ENCODE measurements around the gene MIER1.

MIER1 gene

DNA sequence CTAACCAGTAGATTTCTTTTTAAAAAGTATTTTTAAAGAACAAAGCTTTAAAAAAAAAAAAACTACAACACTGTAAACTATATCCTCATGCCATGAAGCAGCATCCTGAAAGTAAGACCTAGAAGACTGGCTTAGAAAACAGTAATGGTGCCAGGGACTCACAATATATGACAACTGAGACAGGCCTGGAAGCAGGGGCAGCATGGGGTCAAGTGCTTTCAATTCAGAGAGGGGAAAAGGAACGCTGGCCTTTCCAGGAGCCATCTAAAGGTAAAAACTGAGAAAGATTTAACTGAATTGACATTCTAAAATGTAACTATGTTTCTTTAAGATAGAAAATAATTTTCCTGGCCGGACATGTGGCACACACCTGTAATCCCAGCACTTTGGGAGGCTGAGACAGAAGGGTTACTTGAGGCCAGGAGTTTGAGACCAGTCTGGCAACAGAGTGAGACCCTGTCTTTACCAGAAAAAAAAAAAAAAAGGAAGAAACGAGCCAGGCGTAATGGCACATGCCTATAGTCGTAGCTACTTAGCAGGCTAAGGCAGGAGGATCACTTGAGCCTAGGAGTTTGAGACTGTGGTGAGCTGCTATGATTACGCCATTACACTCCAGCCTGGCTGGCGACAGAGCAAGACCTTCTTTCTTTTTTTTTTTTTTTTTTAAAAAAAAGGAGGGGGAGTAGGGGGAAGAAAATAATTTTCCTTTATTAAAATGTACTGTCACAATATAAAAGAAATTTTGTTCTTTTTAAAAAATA lies 75.0 kb downstream of the MIER1 start:
- no peak for DNase-seq

GRCh38 chr1:67001682-67002425 lies 77.1 kb downstream of the MIER1 start:
- no peak for DNase-seq

GRCh38 chr1:67004176-67004575 lies 79.4 kb downstream of the MIER1 start:
- no peak for DNase-seq

GRCh38 chr1:67005068-67005467 lies 80.3 kb downstream of the MIER1 start:
- DNase-seq, result no peak

DNA sequence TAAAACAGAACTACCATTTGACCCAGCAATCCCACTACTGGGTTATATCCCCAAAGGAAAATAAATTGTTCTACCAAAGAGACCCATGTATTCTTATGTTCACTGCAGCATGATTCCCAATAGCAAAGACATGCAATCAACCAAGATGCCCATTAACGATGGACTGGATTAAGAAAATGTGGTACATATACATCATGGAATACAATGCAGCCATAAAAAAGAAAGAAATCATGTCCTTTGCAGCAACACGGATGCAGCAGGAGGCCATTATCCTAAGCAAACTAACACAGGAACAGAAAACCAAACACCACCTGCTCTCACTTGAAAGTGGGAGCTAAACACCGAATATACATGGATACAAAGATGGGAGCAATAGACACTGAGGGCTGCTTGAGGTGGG lies 85.0 kb downstream of the MIER1 start:
- no peak for DNase-seq

DNA sequence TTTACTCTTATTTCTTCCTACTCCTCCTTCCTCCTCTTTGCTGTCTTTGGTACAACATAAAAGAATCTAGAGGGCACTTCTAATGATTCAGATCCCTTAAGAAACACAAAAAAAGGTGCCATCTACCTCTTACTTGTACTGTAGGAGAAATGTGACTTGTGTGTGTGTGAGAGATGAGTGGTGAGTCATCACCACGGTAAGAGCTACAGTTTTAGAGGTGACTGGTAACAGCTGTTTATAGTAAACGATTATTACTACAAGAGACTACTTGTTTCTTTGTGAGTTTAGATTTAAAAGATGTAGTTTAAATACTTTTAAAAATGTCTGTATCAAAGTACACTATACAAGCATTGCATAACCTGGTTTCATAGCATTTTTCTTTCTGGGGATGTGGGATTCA lies 88.8 kb downstream of the MIER1 start:
- no peak for DNase-seq

DNA sequence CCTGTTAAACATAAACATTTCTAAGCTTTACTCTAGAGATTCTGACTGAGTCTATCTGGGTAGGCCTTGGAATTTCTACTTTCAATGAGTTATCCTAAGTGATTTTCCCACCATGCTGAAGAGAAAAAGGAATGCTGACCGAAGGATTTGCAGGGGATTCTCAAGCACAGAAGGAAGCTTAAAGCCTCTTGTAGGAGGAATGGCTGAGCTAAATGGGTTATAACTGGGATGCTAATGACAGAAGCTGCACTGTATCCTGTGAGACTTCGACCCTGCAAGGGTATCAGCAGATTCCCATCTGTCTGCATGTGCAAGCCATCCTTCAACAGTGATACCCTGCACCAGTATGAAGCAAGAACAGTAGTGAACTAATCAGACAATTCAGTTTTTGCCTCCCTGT lies 93.8 kb downstream of the MIER1 start:
- no peak for DNase-seq

GRCh38 chr1:67019121-67019520 lies 94.3 kb downstream of the MIER1 start:
- DNase-seq, result no peak

DNA sequence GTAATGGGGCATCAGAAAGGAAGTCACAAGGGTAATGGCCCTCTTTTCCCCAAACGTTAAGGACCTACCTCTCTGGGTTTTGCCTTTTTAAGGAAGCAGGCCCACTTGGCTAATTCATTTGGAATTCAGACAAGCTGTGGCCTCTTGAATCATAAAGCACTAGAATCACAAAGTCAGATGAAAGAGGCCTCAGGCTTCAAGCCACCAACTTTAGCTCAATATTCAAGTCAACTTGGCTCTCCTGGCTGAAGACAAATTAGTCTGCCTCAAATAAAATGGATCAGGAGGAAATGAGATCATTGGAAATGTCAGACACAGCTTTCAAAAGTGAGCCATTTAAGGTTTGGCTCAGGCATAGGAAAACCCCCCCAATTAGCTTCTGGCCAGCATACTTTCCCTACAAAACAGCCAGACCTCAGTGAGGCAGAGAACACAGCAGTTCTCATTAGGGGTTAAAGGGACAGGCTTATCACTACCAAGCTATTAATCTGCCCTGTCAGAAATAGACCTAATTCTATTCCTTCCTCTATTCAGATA lies 94.9 kb downstream of the MIER1 start:
- no peak for DNase-seq

DNA sequence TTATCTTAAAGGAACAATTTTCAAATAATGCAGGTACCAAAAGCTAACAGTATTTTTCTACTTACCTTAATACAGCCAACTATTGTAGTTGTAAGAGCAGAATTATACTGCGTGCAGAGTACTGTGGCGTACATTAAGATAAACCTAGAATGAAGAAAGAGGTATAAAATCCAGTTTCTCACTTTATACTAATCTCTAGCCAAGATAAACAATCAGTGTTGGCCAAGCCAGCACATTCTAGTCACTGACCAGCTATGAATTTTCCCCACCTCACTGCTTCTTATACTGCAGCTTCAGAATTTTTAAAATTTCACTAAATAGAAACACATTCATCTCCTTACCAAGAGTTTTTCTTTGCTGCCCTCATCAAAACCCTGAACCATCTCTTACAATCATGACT lies 95.5 kb downstream of the MIER1 start:
- no peak for DNase-seq

- no peak for DNase-seq
Observed at GRCh38 chr1:67020765-67021164, 96.0 kb downstream of the MIER1 start.

- DNase-seq, result no peak
Observed at GRCh38 chr1:67029472-67029871, 104.7 kb downstream of the MIER1 start.

DNA sequence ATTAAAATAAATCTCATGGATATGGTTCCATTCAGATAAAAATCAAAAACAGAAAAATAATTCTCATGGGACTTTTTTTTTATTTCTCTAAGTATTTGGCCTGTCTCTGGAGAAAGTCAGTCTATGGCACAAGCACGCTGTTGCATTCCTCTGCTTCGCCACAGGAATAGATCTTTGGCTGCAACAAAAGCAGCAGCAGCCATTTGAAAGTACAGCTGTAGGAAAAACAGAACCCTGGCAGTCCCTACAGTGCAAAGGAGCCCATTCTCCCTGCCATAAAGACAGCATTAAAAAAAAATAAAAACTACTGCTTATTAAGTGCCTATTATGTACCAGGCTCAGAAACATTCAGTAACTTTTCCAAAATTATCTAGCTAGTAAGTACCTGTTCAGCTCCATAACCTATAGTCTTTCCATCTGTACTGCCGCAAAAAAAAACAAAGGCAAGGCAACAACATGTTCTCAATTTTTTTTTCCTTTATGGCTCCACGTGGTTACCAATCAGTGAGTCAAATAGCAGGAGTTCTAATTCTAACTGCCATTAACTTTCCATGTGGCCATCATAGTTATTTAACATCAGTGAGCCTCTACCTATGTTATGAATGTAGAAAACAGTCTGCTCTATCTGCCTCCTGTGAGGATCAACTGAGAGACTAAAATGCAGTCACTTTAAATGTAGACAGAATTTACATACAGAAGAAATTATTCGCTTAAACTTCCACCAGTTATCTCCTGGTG lies 106.5 kb downstream of the MIER1 start:
- DNase-seq, result no peak

DNA sequence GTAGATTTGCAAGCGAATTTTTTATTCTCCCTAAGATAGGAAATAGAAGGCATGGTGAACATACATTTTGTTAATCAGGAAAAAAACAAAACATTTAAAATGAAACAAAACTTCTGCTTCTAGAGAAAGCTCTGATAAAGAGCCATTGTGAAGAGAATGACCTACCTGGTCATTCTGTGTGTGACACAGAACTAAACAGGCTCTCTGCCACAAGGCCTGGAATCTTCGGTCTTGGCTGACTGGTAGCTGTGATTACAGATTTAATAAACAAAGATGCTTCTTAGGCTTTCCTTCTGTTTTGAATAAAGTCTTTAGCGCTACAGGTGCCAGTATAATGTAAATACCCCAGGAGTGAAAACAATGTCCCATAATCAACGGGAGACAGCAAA lies 107.1 kb downstream of the MIER1 start:
- DNase-seq, result no peak
